DMS153 (cell line): ENCODE results near the gene SLK.

ENCODE experiments used
- DNase-seq: peaks from one replicate; lab custom pipeline; 2025; lab: John Stamatoyannopoulos, UW

Gene SLK

GRCh38 chr10:103990531-103990930, 23.6 kb downstream of the SLK start:
- no peak for DNase-seq

- DNase-seq, result no peak
Measured at GRCh38 chr10:103991393-103992128, 24.6 kb downstream of the SLK start.

- DNase-seq, result no peak
Measured at GRCh38 chr10:103995134-103995533, 28.2 kb downstream of the SLK start.

- DNase-seq, result no peak
Measured at GRCh38 chr10:103998805-103999204, 31.9 kb downstream of the SLK start.

GRCh38 chr10:104002911-104003310, 36.0 kb downstream of the SLK start:
- no peak for DNase-seq

GRCh38 chr10:104005172-104005863, 38.4 kb downstream of the SLK start:
- DNase-seq, result no peak

- DNase-seq, result no peak
Measured at GRCh38 chr10:104011904-104012303, 45.0 kb downstream of the SLK start.

- no peak for DNase-seq
Measured at GRCh38 chr10:104013489-104013888, 46.5 kb downstream of the SLK start.

- DNase-seq, result no peak
Measured at GRCh38 chr10:104014176-104014575, 47.2 kb downstream of the SLK start.

- DNase-seq, result no peak
Measured at GRCh38 chr10:104016661-104017060, 49.7 kb downstream of the SLK start.

GRCh38 chr10:104018471-104018870, 51.5 kb downstream of the SLK start:
- no peak for DNase-seq

- no peak for DNase-seq
Measured at GRCh38 chr10:104020020-104020419, 53.1 kb downstream of the SLK start.

GRCh38 chr10:104021246-104021645, 54.3 kb downstream of the SLK start:
- DNase-seq, result no peak

- DNase-seq, result no peak
Measured at GRCh38 chr10:104022026-104022425, 55.1 kb downstream of the SLK start.

- no peak for DNase-seq
Measured at GRCh38 chr10:104025524-104025923, 58.6 kb downstream of the SLK start.

GRCh38 chr10:104026762-104027161, 59.8 kb downstream of the SLK start:
- DNase-seq, result no peak

GRCh38 chr10:104028146-104028545, 61.2 kb downstream of the SLK start:
- no peak for DNase-seq

- no peak for DNase-seq
Measured at GRCh38 chr10:104028823-104029520, 62.0 kb downstream of the SLK start.

GRCh38 chr10:104029521-104029860, 62.6 kb downstream of the SLK start:
- DNase-seq, result no peak

GRCh38 chr10:104031631-104032030, 64.7 kb downstream of the SLK start:
- DNase-seq, result no peak

GRCh38 chr10:104032144-104032775, 65.3 kb downstream of the SLK start:
- DNase-seq, result no peak

GRCh38 chr10:104033401-104033930, 66.5 kb downstream of the SLK start:
- DNase-seq, result no peak
